Measurements from ENCODE around the gene RBPJL.

RBPJL gene

GRCh38 chr20:45294003-45294368 lies 12.7 kb upstream of the RBPJL start:
- H3K79me2 ChIP-seq (ENCODE audit: insufficient read depth, low read length), result no peaks in the 10 kb centered on the region
- no peak overlapping the region for H3K4me2 ChIP-seq (ENCODE audit: low read depth, low read length, poor library complexity, severe bottlenecking)
- no peaks in the 10 kb centered on the region for H3F3A ChIP-seq (ENCODE audit: insufficient read depth)
- no peaks in the 10 kb centered on the region for H3K9me3 ChIP-seq (ENCODE audit: insufficient read depth, low read length)
- no peaks in the 10 kb centered on the region for H3K9me2 ChIP-seq (replicated peaks; ENCODE audit: insufficient read depth, low read length)
- H3K27ac ChIP-seq (ENCODE audit: low read depth, low read length), result no peak overlapping the region
- TF ChIP-seq, protein P1, sequence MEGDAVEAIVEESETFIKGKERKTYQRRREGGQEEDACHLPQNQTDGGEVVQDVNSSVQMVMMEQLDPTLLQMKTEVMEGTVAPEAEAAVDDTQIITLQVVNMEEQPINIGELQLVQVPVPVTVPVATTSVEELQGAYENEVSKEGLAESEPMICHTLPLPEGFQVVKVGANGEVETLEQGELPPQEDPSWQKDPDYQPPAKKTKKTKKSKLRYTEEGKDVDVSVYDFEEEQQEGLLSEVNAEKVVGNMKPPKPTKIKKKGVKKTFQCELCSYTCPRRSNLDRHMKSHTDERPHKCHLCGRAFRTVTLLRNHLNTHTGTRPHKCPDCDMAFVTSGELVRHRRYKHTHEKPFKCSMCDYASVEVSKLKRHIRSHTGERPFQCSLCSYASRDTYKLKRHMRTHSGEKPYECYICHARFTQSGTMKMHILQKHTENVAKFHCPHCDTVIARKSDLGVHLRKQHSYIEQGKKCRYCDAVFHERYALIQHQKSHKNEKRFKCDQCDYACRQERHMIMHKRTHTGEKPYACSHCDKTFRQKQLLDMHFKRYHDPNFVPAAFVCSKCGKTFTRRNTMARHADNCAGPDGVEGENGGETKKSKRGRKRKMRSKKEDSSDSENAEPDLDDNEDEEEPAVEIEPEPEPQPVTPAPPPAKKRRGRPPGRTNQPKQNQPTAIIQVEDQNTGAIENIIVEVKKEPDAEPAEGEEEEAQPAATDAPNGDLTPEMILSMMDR (IDR thresholded peaks at IDR 0.05; ENCODE audit: insufficient read depth, low read length, poor library complexity, severe bottlenecking), result no peak
- no peak for TF ChIP-seq EZH2phosphoT487 (conservative IDR thresholded peaks at IDR 0.05; ENCODE audit: low read length)
- no peaks in the 10 kb centered on the region for H4K20me1 ChIP-seq (ENCODE audit: low read depth, low read length)
- H3K9ac ChIP-seq (ENCODE audit: low read length), result no peak overlapping the region
- no peaks in the 10 kb centered on the region for H3K27me3 ChIP-seq (ENCODE audit: low read length)
- H2AFZ ChIP-seq (ENCODE audit: low read depth, low read length, severe bottlenecking), result no peak overlapping the region
- H3K36me3 ChIP-seq (ENCODE audit: low read length), result no peaks in the 10 kb centered on the region
- no peak overlapping the region for H3K4me3 ChIP-seq (ENCODE audit: insufficient read depth, low read length, poor library complexity, severe bottlenecking)

- H3K9me3 ChIP-seq (ENCODE audit: insufficient read depth, low read length), result no peaks in the 10 kb centered on the region
- no peaks in the 10 kb centered on the region for H3K36me3 ChIP-seq (ENCODE audit: low read length)
- H3F3A ChIP-seq (ENCODE audit: insufficient read depth), result no peaks in the 10 kb centered on the region
- H3K79me2 ChIP-seq (ENCODE audit: insufficient read depth, low read length), result no peaks in the 10 kb centered on the region
- no peak overlapping the region for H3K27ac ChIP-seq (ENCODE audit: low read depth, low read length)
- H3K9me2 ChIP-seq (replicated peaks; ENCODE audit: insufficient read depth, low read length), result no peaks in the 10 kb centered on the region
- H3K4me3 ChIP-seq (ENCODE audit: insufficient read depth, low read length, poor library complexity, severe bottlenecking), result no peak overlapping the region
- no peak overlapping the region for H2AFZ ChIP-seq (ENCODE audit: low read depth, low read length, severe bottlenecking)
- H3K4me2 ChIP-seq (ENCODE audit: low read depth, low read length, poor library complexity, severe bottlenecking), result no peak overlapping the region
- TF ChIP-seq EZH2phosphoT487 (conservative IDR thresholded peaks at IDR 0.05; ENCODE audit: low read length), result no peak
- TF ChIP-seq, protein P1 (IDR thresholded peaks at IDR 0.05; ENCODE audit: insufficient read depth, low read length, poor library complexity, severe bottlenecking), result no peak
- H4K20me1 ChIP-seq (ENCODE audit: low read depth, low read length), result no peaks in the 10 kb centered on the region
- no peak overlapping the region for H3K9ac ChIP-seq (ENCODE audit: low read length)
- no peaks in the 10 kb centered on the region for H3K27me3 ChIP-seq (ENCODE audit: low read length)
These were observed 12.0 kb upstream of the RBPJL start for GRCh38 chr20:45294659-45295058.

GRCh38 chr20:45297786-45298497 lies 8.7 kb upstream of the RBPJL start:
- Histone ChIP-seq H3K4me3 (ENCODE audit: insufficient read depth, low read length, poor library complexity, severe bottlenecking) (no peak overlapping the region), H3K79me2 (ENCODE audit: insufficient read depth, low read length) (no peaks in the 10 kb centered on the region), H3F3A (ENCODE audit: insufficient read depth) (no peaks in the 10 kb centered on the region), H3K4me2 (ENCODE audit: low read depth, low read length, poor library complexity, severe bottlenecking) (no peak overlapping the region), H3K27ac (ENCODE audit: low read depth, low read length) (no peak overlapping the region), H2AFZ (ENCODE audit: low read depth, low read length, severe bottlenecking) (no peak overlapping the region), H3K9me2 (replicated peaks; ENCODE audit: insufficient read depth, low read length) (no peaks in the 10 kb centered on the region), H3K36me3 (ENCODE audit: low read length) (no peaks in the 10 kb centered on the region), H3K27me3 (ENCODE audit: low read length) (no peaks in the 10 kb centered on the region), H4K20me1 (ENCODE audit: low read depth, low read length) (no peaks in the 10 kb centered on the region), H3K9ac (ENCODE audit: low read length) (no peak overlapping the region), H3K9me3 (ENCODE audit: insufficient read depth, low read length) (no peaks in the 10 kb centered on the region)
- no peak for TF ChIP-seq EZH2phosphoT487 (conservative IDR thresholded peaks at IDR 0.05; ENCODE audit: low read length)
- TF ChIP-seq, protein P1 (IDR thresholded peaks at IDR 0.05; ENCODE audit: insufficient read depth, low read length, poor library complexity, severe bottlenecking), result no peak
